GM19023 (cell line): ENCODE measurements around the gene ZNF726.
"Not testable (repeated sequence)": the region's sequence is repeated elsewhere in the genome, so short reads cannot be mapped to it uniquely, and the experiment has no call there.

ENCODE experiments used
- ATAC-seq: cut with Tn5 transposase; IDR thresholded peaks from one replicate; pipeline ENCODE4 v1.9.1; 2021; ENCODE audit warnings: mild to moderate bottlenecking, moderate library complexity; ENCODE audit not compliant: unreplicated experiment

The ZNF726 gene

DNA sequence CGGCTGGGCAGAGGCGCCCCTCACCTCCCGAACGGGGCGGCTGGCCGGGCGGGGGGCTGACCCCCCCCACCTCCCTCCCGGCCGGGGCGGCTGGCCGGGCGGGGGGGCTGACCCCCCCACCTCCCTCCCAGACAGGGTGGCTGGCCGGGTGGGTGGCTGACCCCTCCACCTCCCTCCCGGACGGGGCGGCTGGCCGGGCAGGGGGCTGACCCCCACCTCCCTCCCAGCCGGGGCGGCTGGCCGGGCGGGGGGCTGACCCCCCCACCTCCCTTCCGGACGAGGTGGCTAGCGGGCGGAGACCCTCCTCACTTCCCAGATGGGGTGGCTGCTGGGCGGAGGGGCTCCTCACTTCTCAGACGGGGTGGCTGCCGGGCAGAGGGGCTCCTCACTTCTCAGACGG, 22.3 kb downstream of the ZNF726 start:
- not testable (repeated sequence) for ATAC-seq

DNA sequence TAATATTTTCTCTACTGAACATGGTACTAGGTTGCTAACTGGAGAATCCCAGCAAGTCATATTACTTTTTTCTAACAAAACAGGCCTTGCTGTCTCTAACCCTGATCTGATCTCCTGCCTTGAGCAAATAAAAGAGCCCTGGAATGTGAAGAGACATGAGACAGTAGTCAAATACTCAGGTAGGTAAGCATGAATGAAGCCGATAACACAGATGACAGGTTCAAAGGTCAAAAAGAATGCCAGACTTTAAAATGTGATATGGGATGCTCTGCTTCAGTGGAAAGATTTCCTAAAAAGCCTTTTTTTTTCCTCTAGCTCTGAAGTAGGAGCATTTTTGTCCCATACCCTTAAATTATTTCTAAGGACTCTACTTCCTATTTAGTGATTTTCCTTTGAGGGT, 28.7 kb downstream of the ZNF726 start:
- no peak for ATAC-seq

DNA sequence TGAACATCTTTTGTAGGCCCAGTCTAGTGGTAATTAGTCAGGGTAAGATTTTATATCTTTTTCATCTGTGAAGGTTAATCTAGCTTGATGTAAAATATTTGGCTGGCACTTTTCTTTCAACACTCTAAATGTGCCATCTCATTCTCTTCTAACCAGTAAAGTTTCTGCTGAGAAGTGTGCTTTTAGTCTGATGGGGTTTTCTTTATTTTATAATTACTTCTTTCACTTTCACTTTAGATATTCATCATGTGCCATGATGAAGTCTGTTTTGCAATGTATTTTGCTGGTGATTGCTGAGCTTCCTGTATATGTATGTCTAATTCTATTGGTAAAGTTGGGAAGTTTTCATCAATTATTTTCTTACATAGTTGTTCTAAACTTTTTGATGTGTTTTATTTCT, 31.9 kb downstream of the ZNF726 start:
- no peak for ATAC-seq

DNA sequence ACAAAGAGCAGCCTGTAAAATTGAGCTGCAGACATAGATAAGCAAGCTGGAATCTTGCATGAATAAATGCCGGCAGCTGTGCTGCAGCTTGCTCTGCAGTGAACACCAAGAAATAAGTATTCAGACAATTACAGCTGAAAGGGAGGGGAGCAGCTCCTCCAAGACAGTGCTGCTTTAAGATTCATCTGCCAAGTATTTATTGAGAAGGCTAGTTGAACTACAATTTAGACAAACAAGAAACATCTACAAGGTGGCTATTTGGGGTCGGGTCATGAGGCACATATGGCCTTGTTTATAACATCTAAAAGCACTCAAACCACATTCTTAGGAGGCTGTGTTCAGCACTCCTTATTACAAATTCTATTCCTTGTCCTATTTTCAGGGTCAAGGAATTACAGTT, 34.9 kb downstream of the ZNF726 start:
- ATAC-seq, result no peak

DNA sequence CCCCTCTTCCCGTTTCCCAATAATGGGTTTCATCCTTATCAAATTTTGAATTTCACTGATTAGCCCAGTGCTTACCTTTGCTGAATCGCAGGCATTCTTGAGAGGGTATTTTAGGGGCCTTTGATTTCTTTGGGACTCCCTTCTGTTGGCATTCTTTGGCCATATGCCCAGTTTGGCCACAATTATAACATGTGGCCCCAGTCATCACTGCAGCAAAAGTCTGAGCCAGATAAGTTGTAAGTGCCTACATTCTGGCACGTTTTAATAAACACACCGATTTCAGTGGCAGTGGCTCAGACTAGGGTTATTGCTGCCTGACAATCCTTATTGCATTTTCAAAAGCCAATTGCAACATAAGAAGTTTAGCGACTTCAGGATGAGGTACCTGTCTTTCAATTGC, 41.4 kb downstream of the ZNF726 start:
- no peak for ATAC-seq

DNA sequence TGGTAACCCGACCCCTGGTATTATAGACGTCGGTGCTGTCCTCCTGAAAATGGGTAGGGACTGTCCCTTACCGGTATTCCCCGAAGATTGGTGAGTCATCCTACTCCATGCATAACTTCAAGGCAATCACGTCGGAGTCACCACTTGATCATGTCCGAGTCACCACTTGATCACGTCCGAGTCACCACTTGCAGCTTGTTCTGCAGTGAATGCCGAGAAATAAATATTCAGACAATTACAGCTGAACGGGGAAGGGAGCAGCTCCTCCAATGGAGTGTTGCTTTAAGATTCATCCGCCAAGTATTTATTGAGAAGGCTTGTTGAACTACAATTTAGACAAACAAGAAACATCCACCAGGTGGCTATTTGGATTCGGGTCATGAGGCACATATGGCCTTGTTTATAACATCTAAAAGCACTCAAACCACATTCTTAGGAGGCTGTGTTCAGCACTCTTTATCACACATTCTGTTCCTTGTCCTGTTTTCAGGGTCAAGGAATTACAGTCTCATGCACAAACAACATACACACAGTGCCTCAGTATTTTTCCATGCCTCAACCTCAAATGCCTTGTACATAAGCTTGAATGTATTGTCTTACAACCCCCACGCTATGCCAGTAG, 43.1 kb downstream of the ZNF726 start:
- no peak for ATAC-seq

DNA sequence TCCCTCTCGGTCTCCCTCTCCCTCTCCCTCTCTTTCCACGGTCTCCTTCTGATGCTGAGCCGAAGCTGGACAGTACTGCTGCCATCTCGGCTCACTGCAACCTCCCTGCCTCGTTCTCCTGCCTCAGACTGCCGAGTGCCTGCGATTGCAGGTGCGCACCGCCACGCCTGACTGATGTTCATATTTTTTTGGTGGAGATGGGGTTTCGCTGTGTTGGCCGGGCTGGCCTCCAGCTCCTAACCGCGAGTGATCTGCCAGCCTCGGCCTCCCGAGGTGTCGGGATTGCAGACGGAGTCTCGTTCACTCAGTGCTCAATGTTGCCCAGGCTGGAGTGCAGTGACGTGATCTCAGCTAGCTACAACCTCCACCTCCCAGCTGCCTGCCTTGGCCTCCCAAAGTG, 48.7 kb downstream of the ZNF726 start:
- not testable (repeated sequence) for ATAC-seq

DNA sequence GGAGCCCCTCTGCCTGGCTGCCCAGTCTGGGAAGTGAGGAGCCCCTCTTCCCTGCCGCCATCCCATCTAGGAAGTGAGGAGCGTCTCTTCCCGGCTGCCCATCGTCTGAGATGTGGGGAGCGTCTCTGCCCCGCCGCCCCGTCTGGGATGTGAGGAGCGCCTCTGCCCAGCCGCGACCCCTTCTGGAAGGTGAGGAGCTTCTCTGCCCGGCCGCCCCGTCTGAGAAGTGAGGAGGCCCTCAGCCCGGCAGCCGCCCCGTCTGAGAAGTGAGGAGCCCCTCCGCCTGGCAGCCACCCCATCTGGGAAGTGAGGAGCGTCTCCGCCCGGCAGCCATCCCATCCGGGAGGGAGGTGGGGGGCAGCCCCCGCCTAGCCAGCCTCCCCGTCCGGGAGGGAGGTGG, 49.2 kb downstream of the ZNF726 start:
- not testable (repeated sequence) for ATAC-seq

DNA sequence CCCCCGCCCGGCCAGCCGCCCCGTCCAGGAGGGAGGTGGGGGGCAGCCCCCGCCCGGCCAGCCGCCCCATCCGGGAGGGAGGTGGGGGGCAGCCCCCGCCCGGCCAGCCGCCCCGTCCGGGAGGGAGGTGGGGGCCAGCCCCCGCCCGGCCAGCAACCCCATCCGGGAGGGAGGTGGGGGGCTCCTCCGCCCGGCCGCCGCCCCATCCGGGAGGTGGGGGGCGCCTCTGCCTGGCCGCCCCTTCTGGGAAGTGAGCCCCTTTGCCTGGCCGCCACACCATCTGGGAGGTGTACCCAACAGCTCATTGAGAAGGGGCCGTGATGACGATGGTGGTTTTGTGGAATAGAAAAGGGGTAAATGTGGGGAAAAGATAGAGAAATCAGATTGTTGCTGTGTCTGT, 49.6 kb downstream of the ZNF726 start:
- not testable (repeated sequence) for ATAC-seq

DNA sequence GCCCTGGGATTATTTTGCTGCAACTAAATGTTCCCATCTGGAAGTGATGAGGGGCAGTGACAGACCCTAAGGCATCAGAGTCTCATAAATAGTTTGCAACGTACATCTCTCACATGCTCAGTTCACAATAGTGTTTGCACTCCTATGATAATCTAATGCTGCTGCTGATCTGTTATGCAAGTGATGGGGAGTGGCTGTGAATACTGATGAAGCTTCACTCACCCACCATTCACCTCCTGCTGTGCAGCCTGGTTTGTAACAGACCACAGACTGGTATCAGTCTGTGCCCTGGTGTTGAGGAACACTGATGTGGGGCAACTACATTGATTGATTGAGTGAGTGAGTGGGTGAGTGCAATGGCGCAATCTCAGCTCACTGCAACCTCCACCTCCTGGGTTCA, 54.9 kb downstream of the ZNF726 start:
- ATAC-seq, result no peak

DNA sequence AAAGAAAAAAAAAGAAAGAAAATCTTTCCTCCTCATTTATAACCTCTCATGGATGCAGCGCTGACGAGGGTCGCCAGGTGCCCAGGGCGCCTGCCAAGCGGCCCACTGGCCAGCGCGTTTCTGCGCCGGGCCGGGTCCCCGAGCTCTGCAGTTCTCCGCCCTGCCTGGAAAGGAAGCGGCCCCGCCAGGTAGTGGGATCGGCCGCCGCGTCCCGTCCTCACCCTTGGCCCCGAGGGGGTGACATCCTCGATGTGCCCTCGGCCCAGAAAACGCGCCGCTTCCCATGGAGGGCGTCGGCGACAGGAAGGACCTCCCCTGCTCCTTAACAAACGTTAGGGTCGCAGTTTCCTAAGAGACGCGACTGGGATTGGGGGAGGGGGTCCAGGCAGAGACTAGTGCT, 56.9 kb downstream of the ZNF726 start:
- no peak for ATAC-seq

DNA sequence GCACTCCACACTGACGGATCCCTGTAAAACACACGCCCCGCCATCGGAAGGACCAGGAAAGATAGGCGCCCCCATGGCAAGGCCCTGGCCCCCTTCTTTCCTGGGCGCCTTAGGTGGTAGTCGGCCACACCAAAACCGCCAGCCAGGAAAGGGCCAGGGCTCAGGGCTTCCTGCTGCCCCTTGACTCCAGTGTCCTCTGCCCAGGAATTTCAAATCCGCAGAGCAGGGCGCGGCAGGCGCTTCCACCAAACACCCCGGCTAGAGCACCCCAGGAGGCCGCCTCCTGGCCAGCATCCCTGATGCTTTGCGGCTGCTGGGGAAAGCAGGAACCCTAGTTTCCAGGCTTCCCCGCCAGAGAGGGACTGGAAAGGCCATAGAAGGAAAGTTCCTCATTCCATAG, 57.5 kb downstream of the ZNF726 start:
- no peak for ATAC-seq

DNA sequence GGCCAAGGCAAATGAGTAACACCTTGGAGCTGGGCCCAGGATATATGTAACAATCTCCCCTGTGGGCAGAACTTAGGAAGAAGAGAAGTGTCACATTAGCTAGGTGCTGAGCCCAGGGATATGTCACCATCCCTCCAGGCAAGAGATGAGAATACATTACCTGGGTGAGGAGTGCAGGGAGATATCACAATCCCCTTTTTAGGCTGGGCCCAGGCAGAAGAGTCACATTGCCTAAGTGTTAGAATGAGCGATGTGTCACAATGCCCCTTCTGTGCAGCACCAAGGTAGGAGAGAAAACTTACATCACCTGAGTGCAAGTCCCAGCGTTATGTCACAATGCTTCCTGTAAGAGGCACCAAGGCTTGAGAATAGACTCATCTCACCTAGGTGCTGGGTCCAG, 60.3 kb downstream of the ZNF726 start:
- ATAC-seq, result no peak

DNA sequence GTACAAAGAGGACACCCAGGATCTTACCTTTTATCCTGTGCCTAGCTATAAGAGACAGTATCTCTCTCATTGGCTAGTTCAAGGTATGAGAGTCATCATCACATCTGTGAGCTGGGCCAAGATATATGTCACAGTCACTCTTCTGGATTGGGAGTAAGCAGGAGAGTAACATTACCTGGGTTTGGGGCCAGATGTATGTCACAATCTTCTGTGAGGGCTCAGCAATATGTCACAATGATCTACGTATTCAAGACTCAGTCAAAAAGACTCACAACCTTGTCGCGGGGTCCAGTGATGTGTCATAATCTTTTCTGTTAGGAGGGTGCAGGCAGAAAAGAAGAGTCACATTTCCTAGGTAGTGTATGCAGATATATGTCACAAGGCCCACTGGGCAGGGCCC, 61.9 kb downstream of the ZNF726 start:
- not testable (repeated sequence) for ATAC-seq

DNA sequence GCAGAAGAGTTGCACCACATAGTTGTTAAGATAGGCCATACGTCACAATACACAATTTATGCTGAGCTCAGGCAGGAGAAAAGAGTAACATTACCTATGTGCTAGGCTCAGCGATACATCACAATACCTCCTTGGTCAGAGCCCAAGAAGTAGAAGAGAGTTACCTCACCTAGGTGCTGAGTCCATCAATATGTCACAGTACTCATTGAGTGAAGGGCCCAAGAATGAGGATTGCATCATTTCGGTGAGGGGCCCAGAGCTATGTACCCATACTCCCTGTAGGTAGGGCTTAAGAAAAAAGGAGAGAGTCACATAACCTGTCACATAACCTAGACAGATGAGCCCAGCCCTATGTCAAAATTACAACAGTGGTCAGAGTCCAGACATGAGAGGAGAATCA, 62.6 kb downstream of the ZNF726 start:
- ATAC-seq, result not testable (repeated sequence)

DNA sequence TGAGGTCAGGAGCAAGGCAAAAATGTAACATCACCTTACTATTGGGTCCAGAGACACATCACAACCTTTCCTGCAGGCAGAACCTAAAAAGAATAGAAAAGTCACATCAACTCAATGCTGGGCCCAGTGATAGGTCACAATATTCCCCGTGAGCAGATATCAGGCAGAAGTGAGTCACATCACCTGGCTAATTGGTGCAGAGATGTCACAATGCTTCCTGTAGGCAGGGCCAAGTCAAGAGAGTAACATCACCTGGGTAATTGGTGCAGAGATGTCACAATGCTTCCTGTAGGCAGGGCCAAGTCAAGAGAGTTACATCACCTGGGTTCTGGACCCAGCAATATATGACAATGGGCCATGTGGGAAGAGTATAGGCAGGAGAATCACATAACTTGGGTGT, 63.4 kb downstream of the ZNF726 start:
- ATAC-seq, result no peak

DNA sequence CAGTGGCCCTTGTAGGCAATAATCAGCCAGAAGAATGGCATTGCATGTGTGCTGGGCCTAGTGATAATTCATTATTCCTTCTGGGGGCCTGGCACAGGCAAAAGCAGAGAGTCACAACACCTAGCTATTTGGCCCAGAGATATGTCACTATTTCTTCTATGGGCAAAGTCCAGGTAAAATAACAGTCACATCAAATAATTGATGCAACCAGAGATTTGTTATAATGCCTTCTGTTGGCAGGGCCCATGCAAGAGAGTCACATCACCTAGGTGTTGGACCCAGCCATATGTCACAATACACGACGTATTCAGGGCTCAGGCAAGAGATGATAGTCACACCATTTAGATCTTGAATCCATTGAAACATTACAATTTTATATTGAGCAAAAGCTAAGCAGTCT, 66.1 kb downstream of the ZNF726 start:
- ATAC-seq, result no peak

DNA sequence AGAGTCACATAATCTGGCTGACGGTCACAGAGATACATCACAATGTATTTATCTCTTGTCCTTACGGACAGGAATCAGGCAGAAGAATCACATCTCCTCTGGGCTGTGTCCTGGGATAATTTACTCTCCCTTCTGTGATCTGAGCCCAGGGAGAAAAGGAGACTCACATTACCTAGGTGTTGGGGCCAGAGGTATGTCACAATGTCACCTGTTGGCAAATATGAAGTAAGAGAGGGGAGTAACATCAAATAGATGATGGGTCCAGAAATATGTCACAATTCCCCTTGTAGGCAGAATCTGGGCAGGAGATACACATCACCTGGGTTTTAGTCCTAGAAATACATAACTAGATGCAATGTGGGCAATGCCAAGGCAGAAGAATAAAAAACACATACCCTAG, 67.2 kb downstream of the ZNF726 start:
- ATAC-seq, result no peak

DNA sequence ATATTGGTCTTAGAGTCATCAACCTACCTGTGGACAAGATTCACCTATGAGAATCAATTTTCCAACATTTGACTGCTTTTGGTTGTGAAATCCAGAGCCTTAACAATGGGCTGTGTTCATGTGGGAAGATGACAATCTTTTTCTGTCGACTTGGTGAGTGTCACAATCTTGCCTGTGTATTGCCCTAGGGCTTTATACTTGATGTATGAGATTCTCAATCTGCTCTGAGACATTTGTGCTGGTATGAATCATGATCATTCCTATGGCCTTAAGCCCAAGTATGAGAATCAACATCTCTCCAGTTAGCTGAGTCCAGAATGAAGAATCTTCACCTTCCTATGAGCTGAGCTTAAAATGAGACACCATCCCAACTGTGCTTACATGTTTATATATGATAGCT, 68.7 kb downstream of the ZNF726 start:
- ATAC-seq, result no peak
